ENCODE data around the gene PALM2AKAP2.

Gene PALM2AKAP2

GRCh38 chr9:109795613-109796012 lies 15.6 kb downstream of the PALM2AKAP2 start:
- Histone ChIP-seq H3K9me3 (ENCODE audit: insufficient read depth, low read length) (no peaks in the 10 kb centered on the region), H3K4me2 (ENCODE audit: low read length) (no peak overlapping the region), H3K79me2 (ENCODE audit: low read length) (no peaks in the 10 kb centered on the region), H3K27me3 (ENCODE audit: low read depth, low read length) (peaks cover 10% of the 10 kb centered on the region; the same call in 1 of the 2 replicates), H3K4me1 (ENCODE audit: low read length) (0 out of 2 replicates have a peak, but pooled peaks cover 4% of the 10 kb centered on the region), H3K36me3 (replicated peaks; ENCODE audit: low read depth, low read length) (no peaks in the 10 kb centered on the region), H3K4me3 (ENCODE audit: low read length) (no peak overlapping the region), H3K9ac (ENCODE audit: low read length) (no peak overlapping the region), H2AFZ (ENCODE audit: low read depth, low read length) (no peak overlapping the region), H3K27ac (ENCODE audit: low read length) (no peak overlapping the region), H4K20me1 (ENCODE audit: insufficient read depth, low read length) (no peaks in the 10 kb centered on the region)
- no peak for TF ChIP-seq EZH2phosphoT487 (IDR thresholded peaks at IDR 0.05; ENCODE audit: low read depth)
- TF ChIP-seq CTCF (IDR thresholded peaks at IDR 0.05; ENCODE audit: low read depth, low read length) = no peak

- Histone ChIP-seq H2AFZ (ENCODE audit: low read depth, low read length) (no peak overlapping the region), H3K9ac (ENCODE audit: low read length) (no peak overlapping the region), H3K36me3 (replicated peaks; ENCODE audit: low read depth, low read length) (no peaks in the 10 kb centered on the region), H3K9me3 (ENCODE audit: insufficient read depth, low read length) (no peaks in the 10 kb centered on the region), H4K20me1 (ENCODE audit: insufficient read depth, low read length) (no peaks in the 10 kb centered on the region), H3K4me3 (ENCODE audit: low read length) (no peak overlapping the region), H3K27ac (ENCODE audit: low read length) (no peak overlapping the region), H3K4me1 (ENCODE audit: low read length) (0 out of 2 replicates have a peak, but pooled peaks cover 4% of the 10 kb centered on the region), H3K79me2 (ENCODE audit: low read length) (no peaks in the 10 kb centered on the region), H3K4me2 (ENCODE audit: low read length) (no peak overlapping the region), H3K27me3 (ENCODE audit: low read depth, low read length) (peaks cover 14% of the 10 kb centered on the region; the same call in 1 of the 2 replicates)
- TF ChIP-seq CTCF (IDR thresholded peaks at IDR 0.05; ENCODE audit: low read depth, low read length) (no peak), EZH2phosphoT487 (IDR thresholded peaks at IDR 0.05; ENCODE audit: low read depth) (no peak)
These were observed 16.1 kb downstream of the PALM2AKAP2 start for GRCh38 chr9:109796078-109796477.

GRCh38 chr9:109797006-109797405 lies 17.0 kb downstream of the PALM2AKAP2 start:
- H2AFZ ChIP-seq (ENCODE audit: low read depth, low read length) = no peak overlapping the region
- no peaks in the 10 kb centered on the region for H3K9me3 ChIP-seq (ENCODE audit: insufficient read depth, low read length)
- no peak for TF ChIP-seq CTCF (IDR thresholded peaks at IDR 0.05; ENCODE audit: low read depth, low read length)

GRCh38 chr9:109797509-109797908 lies 17.5 kb downstream of the PALM2AKAP2 start:
- H3K4me1 ChIP-seq (ENCODE audit: low read length) = 0 out of 2 replicates have a peak, but pooled peaks cover 4% of the 10 kb centered on the region
- H3K79me2 ChIP-seq (ENCODE audit: low read length) = no peaks in the 10 kb centered on the region
- no peak for TF ChIP-seq CTCF (IDR thresholded peaks at IDR 0.05; ENCODE audit: low read depth, low read length)
- TF ChIP-seq EZH2phosphoT487 (IDR thresholded peaks at IDR 0.05; ENCODE audit: low read depth) = no peak
- H3K4me3 ChIP-seq (ENCODE audit: low read length) = no peak overlapping the region
- no peak overlapping the region for H2AFZ ChIP-seq (ENCODE audit: low read depth, low read length)
- H3K27me3 ChIP-seq (ENCODE audit: low read depth, low read length) = peaks cover 15% of the 10 kb centered on the region; the same call in 1 of the 2 replicates
- no peaks in the 10 kb centered on the region for H3K36me3 ChIP-seq (replicated peaks; ENCODE audit: low read depth, low read length)
- no peaks in the 10 kb centered on the region for H3K9me3 ChIP-seq (ENCODE audit: insufficient read depth, low read length)
- H3K4me2 ChIP-seq (ENCODE audit: low read length) = no peak overlapping the region
- no peaks in the 10 kb centered on the region for H4K20me1 ChIP-seq (ENCODE audit: insufficient read depth, low read length)
- no peak overlapping the region for H3K27ac ChIP-seq (ENCODE audit: low read length)
- H3K9ac ChIP-seq (ENCODE audit: low read length) = no peak overlapping the region

More at GRCh38 chr9:109797006-109797405, 17.0 kb downstream of the PALM2AKAP2 start:
- Histone ChIP-seq H3K27me3 (ENCODE audit: low read depth, low read length) (peaks cover 15% of the 10 kb centered on the region; the same call in 1 of the 2 replicates), H3K4me2 (ENCODE audit: low read length) (no peak overlapping the region), H3K79me2 (ENCODE audit: low read length) (no peaks in the 10 kb centered on the region), H3K9ac (ENCODE audit: low read length) (no peak overlapping the region), H4K20me1 (ENCODE audit: insufficient read depth, low read length) (no peaks in the 10 kb centered on the region), H3K36me3 (replicated peaks; ENCODE audit: low read depth, low read length) (no peaks in the 10 kb centered on the region), H3K4me1 (ENCODE audit: low read length) (0 out of 2 replicates have a peak, but pooled peaks cover 4% of the 10 kb centered on the region), H3K4me3 (ENCODE audit: low read length) (no peak overlapping the region), H3K27ac (ENCODE audit: low read length) (no peak overlapping the region)
